ENCODE results near the gene DSPP.

The DSPP gene

DNA sequence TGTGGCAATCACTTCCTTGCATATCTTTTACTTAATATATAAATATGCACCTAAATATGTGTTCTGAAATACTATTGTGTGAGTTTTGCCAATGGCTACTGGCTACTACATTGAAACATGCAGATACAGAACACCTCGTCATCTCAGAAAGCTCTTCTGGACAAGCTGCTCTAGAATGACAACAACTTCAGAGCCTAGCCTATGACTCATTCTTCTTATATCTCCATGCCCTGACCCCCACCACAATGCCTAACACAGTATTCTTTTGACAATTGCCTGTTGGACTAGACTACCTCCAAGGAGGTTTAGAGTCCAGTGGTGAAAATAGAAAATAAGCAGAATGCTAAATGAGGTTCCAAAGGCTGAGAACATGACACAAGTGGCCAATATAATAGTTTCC, 24.1 kb downstream of the DSPP start:
- DNase-seq = no peak

DNA sequence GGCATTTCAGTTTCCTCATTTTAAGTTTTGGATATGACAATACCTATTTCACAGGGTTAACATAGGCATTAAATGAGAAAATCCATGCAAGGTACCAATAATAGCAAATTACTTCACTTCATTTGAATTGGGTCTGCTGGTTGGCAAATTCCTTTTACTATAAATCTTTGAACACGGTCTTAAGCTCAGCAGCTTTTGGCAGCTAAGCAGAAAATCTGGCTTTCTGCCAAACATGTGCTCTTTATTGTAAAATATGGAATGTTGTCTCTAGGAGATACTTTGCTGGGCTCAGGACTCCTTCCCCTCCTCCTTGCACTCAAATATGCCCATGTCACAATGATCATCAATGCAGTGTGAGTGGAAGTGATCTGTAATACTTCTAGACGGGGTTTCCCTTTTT, 24.9 kb downstream of the DSPP start:
- DNase-seq = no peak

DNA sequence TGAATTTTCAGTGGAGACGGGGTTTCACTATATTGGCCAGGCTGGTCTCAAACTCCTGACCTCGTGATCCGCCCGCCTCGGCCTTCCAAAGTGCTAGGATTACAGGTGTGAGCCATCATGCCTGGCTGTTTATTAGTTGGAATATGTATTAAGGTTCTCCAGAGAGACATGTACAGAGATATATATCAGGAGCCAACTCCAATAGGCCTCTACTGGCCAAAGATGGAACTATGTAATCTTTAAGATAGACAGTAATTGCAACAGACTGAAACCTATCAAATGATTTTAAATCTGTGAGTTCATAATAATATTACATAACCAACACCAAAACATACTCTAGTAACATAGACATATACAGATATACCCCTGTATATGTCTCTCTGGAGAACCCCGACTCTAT, 36.0 kb downstream of the DSPP start:
- DNase-seq = no peak

DNA sequence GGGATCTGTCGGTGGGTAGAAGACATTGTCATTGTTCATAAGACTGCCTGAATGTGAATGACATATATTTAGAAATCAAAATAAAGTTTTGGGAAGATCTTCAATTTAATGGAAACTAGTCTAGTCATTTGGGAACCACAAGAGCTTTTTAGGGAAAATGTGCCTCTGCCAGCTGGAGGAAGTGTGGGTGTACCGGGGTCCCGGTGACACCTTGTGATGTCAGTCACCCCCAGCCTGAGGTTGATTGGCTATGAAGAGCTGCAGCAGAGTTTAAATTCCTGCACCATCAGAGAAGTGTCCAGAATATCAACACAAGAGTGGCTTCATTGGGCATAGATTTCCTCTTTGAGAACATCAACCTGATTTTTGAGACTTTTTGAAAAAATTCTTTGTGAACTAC, 41.7 kb downstream of the DSPP start, which contains the start of gene DMP1:
Gene DMP1 (plus strand): TSS at position 301 of the 400 bp plus-strand sequence. CDS start 6,213 bp downstream, outside the sequence.
- DNase-seq = no peak

DNA sequence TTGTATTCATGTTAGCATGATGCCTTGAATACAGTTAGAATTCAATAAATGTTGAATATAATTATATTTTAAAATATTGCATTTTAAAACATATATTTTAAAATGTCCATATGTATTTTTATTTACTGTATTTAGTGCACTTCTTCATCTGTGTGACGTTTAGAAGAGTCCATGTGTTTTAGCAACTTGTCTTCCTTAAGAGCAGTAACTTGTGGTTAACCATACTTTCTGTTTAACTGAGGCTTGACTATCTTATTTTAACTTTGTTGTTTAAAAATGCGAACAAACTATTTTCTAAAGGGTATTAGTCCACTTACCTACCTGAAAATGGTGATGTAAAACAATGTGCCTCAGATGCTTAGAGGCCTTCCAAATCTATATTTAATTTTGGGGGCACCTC, 42.6 kb downstream of the DSPP start:
- no peak for DNase-seq

DNA sequence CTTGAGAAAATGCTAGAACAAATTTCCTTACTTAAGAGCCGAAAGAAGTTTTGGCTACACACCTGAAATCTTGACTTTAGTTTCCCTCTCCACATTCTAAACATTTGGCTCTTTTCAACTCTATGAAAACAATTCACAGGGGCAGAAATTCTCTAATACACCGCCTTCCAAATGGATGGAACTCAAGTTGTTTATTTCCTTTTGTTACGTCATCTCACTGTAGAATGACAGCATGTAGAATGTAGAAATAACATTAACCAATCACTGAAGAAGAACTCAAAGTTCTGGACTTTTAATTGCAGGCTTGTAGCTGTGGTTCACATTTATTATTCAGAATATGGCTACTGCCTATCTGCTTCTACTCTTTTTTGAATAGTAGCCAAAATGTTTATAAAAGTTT, 43.6 kb downstream of the DSPP start:
- DNase-seq = no peak

DNA sequence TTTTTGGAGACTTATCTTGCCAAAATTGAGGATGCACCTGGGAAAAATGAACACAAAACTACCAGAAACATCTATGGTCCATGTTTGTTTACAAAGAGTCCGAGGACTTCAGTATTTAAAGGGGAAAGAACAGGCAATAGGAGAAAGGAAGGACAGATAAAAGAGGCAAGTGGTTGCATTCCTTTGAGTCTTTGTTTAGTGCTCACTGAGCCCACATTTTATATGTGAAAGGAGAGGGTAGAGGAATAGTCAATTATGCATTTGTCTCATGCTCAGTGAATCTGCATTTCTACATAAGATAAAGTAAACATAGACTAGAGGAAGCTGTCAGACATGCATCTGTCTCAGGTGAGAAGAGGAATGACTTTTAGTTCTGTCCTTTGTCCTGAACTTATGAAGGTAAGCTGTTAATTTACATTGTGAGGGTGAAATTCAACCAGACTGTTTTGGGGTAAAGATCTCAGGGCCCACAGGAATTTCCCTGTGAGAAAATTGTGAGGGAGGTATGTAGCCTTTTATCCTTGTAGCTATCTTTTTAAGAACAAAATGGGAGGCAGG, 46.2 kb downstream of the DSPP start:
- no peak for DNase-seq

DNA sequence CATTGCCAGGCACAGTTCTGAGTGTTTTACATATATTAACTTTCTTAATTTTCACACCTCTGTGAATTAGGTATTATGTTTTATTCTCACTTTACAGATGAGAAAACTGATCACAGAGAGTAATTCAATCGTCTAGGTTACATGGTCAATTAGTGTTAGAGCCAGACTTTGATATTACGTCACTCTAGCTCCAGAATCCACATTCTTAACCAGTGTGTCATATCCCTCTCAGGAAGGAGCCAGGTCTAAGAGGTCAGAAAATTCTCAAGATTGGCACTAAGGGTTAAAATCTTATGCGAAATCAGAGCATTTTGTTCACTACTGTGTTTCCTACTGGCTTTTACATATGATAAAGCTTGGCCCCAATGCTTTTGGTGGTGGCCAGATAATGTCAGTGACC, 49.2 kb downstream of the DSPP start:
- no peak for DNase-seq

DNA sequence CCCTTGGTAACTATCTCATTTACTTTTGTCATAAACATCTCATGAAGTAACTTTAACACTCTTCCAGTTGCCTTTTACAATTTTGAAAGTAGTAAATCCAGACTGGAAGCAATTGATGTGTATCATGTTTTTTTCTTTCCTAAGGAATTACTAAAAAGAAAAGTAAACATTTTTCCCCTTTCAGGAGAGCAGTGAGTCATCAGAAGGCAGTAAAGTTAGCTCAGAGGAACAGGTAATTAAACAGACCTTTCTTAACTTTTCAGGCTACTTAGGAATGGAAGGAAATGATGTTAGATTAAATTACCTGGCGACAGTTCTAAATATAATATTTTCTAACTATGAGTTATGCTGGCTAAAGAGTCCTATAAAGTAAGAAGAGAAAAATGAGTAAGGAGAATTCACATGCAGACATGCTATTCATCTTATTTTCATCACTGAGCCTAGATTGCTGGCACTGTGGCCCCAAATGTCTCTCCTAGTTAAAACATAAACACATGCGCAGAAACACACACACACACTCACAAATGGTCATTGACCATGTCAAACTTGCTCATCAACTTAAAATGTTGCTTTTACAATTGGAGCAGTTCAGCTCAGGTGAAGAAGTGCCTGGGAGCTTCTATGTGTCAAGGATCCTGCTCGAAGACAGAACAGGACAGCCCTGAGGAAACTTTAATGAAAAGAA, 51.1 kb downstream of the DSPP start:
- DNase-seq = no peak

DNA sequence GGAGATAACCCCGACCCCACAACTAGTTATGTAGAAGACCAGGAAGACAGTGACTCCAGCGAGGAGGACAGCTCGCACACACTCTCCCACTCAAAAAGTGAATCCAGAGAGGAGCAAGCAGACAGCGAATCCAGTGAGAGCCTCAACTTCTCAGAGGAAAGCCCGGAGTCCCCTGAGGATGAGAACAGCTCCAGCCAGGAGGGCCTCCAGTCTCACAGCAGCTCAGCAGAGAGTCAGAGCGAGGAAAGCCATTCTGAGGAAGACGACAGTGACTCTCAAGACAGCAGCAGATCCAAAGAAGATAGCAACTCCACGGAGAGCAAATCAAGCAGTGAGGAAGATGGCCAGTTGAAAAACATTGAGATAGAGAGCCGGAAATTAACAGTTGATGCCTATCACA, 54.5 kb downstream of the DSPP start:
- DNase-seq = no peak
